Loucy (cell line): ENCODE data around the gene TRAPPC4.

Source experiments
- EZH2phosphoT487 ChIP-seq: fragments of 200-600 bp; IDR thresholded peaks from 2 replicates; pipeline ENCODE4 v1.6.1; 2018; ENCODE audit warnings: antibody characterized with exemption, mild to moderate bottlenecking, moderate library complexity, borderline replicate concordance
- TF ChIP-seq, protein P1 (sequence below): fragments of 200-600 bp; sonication (generic); conservative IDR thresholded peaks from 2 replicates; pipeline ENCODE4 v1.5.1; 2014; ENCODE audit warnings: mild to moderate bottlenecking, antibody characterized with exemption, low read length

DNA sequence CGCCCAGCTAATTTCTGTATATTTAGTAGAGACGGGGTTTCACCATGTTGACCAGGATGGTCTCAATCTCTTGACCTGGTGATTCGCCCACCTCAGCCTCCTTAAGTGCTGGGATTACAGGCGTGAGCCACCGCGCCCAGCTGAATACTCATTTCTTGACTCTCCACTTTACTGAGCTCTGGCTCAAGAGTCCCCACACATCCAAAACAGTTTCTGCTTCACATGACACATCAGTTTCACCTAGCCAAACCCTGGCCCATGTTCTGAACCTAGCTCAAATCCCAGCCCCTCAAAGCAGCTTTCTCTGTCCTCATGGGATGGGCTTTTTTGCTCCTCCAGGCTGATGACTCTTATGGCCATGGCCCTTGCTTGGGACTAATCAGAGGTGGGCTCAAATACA, 28.6 kb downstream of the TRAPPC4 start:
- TF ChIP-seq, protein P1, sequence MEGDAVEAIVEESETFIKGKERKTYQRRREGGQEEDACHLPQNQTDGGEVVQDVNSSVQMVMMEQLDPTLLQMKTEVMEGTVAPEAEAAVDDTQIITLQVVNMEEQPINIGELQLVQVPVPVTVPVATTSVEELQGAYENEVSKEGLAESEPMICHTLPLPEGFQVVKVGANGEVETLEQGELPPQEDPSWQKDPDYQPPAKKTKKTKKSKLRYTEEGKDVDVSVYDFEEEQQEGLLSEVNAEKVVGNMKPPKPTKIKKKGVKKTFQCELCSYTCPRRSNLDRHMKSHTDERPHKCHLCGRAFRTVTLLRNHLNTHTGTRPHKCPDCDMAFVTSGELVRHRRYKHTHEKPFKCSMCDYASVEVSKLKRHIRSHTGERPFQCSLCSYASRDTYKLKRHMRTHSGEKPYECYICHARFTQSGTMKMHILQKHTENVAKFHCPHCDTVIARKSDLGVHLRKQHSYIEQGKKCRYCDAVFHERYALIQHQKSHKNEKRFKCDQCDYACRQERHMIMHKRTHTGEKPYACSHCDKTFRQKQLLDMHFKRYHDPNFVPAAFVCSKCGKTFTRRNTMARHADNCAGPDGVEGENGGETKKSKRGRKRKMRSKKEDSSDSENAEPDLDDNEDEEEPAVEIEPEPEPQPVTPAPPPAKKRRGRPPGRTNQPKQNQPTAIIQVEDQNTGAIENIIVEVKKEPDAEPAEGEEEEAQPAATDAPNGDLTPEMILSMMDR: no peak
- no peak for TF ChIP-seq EZH2phosphoT487
